Stimulated activated CD8-positive, alpha-beta memory T cell treated with anti-CD3 and anti-CD28 coated beads, Interleukin-4, amount 100 ng/mL, for 24 hours (primary cell): Measurements from ENCODE around the gene PKD1L1.

ENCODE experiments used
- DNase-seq: peaks from one replicate; pipeline ENCODE4 v3.0.0-alpha.2; 2020; ENCODE audit warnings: low read depth

Gene PKD1L1

DNA sequence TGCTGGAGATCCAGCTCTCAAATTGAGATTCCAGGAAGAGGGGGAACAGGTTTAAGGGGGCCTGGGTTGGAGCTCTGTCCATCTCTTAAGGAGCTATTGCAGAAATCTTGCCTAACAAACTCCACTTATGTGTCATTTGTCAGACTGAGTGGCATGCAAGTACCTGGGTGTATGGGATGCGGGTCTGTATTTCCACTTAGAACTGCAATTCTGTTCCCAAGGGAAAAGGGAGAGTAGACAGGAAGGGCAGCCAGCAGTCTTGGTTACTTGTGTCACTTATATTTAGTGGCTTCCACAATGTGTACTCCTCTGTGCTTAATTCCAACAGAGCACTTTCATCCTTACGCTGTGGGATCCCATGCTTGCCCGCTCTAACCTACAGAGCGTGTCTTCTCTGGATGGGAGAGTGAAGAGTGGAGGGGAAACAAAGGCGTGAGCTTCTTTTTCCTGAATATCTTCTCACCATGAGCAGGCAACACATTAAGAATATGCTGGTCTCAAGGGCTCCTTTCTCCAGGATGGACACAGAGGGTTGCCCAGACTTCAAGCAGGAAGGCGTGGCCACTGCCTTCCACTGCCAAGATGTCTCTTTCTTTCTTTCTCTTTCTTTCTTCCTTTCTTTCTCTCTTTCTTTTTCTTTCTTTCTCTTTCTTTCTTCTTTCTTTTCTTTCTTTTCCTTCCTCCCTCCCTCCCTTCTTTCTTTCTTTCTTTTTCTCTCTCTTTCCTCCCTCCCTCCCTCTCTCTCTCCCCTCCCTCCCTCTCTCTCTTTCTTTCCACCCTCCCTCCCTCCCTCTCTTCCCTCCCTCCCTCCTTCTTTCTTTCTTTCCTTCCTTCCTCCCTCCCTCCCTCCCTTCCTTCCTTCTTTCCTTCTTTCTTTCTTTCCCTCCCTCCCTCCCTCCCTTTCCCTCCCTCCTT is 212.6 kb downstream of the PKD1L1 start:
- DNase-seq, result no peak

DNA sequence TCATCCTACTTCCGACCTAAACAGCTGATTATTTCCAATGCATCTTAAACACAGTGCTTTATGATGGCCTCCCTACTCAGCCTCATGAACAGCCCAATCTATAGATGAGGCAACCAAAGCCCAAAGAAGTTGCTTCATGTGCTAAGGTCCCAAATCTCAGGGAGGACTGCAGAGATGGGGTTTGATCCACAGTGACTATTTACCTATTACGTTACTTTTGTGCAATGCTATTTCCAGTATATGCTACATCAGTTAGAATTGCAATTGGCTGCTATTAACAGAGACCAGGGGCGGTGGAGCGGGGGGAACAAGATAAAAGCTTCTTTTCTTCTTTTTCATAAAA is 213.3 kb downstream of the PKD1L1 start:
- DNase-seq, result no peak

GRCh38 chr7:47734287-47734948 is 213.8 kb downstream of the PKD1L1 start:
- DNase-seq, result no peak

- DNase-seq, result no peak
These were observed 218.1 kb downstream of the PKD1L1 start for GRCh38 chr7:47730142-47730541.

GRCh38 chr7:47726047-47726726 is 222.1 kb downstream of the PKD1L1 start:
- DNase-seq, result no peak

- no peak for DNase-seq
These were observed 223.1 kb downstream of the PKD1L1 start for GRCh38 chr7:47725031-47725780.
